Neural crest cell (in vitro differentiated cells): ENCODE data around the gene NEIL1. TPM values are rescaled to one million over a fixed set of nuclear protein-coding genes. Genes with fewer than 3 reads are reported as not detected.
A peak's percentile ranks its signal among the peaks of the same experiment; 100 is the strongest.
"Not testable (repeated sequence)": the region's sequence is repeated elsewhere in the genome, so short reads cannot be mapped to it uniquely, and the experiment has no call there.

Experiments
- DNase-seq: peaks from one replicate; pipeline ENCODE4 v3.0.0; 2021; ENCODE audit warnings: low read depth, mixed read lengths, low spot score
- H3K27ac Mint-ChIP-seq: one replicate; pipeline ENCODE4 v1.8.0; 2021; ENCODE audit warnings: mild to moderate bottlenecking, mixed read lengths; ENCODE audit not compliant: unreplicated experiment
- H3K27me3 Mint-ChIP-seq: 2 replicates; pipeline ENCODE4 v1.8.0; 2021; ENCODE audit warnings: low read depth, mild to moderate bottlenecking, mixed read lengths
- H3K36me3 Mint-ChIP-seq: 2 replicates; pipeline ENCODE4 v1.8.0; 2021; ENCODE audit warnings: low read depth, mild to moderate bottlenecking, mixed read lengths
- H3K4me1 Mint-ChIP-seq: 2 replicates; pipeline ENCODE4 v1.8.0; 2021; ENCODE audit warnings: mixed read lengths
- H3K4me3 Mint-ChIP-seq: one replicate; pipeline ENCODE4 v1.8.0; 2021; ENCODE audit warnings: mild to moderate bottlenecking, mixed read lengths
- H3K9me3 Mint-ChIP-seq: 2 replicates; pipeline ENCODE4 v1.8.0; 2021; ENCODE audit warnings: mixed read lengths
- CTCF ChIP-seq: fragments of 200-600 bp; sonication (generic); conservative IDR thresholded peaks from 2 replicates; pipeline ENCODE4 v1.5.0; 2021; ENCODE audit warnings: antibody characterized with exemption, mild to moderate bottlenecking
- total RNA-seq: library from RNA; stranded (reverse); gene quantifications from 2 replicates; pipeline ENCODE4 v1.2.1, GENCODE V29; 2021

The NEIL1 gene
- total RNA-seq, 1 donor from 2014 or later = 20.4 TPM

- H3K9me3 Mint-ChIP-seq = no peaks in the 10 kb centered on the region
- no peak for DNase-seq
- H3K27me3 Mint-ChIP-seq = peaks cover 5% of the 10 kb centered on the region
- TF ChIP-seq CTCF = no peak
- peaks cover 19% of the 10 kb centered on the region for H3K4me1 Mint-ChIP-seq
- peak overlapping the region; percentile 75 for H3K4me3 Mint-ChIP-seq
- H3K36me3 Mint-ChIP-seq = no peaks in the 10 kb centered on the region
- no peak overlapping the region for H3K27ac Mint-ChIP-seq
These were observed 7.2 kb upstream of the NEIL1 start for GRCh38 chr15:75339531-75340240.

GRCh38 chr15:75342221-75342620 lies 4.6 kb upstream of the NEIL1 start:
- no peak overlapping the region for H3K4me3 Mint-ChIP-seq
- H3K27ac Mint-ChIP-seq = no peak overlapping the region
- peaks cover 16% of the 10 kb centered on the region for H3K27me3 Mint-ChIP-seq
- peaks cover 6% of the 10 kb centered on the region for H3K4me1 Mint-ChIP-seq
- DNase-seq = no peak
- no peaks in the 10 kb centered on the region for H3K36me3 Mint-ChIP-seq
- H3K9me3 Mint-ChIP-seq = no peaks in the 10 kb centered on the region
- no peak for TF ChIP-seq CTCF

- H3K27ac Mint-ChIP-seq, H3K9me3 Mint-ChIP-seq, DNase-seq, H3K36me3 Mint-ChIP-seq: not testable (repeated sequence)
- Mint-ChIP-seq H3K4me3 (peak overlapping the region; percentile 81), H3K27me3 (peaks cover 24% of the 10 kb centered on the region), H3K4me1 (peaks cover 11% of the 10 kb centered on the region)
These were observed 2.9 kb upstream of the NEIL1 start for GRCh38 chr15:75343953-75344352.

GRCh38 chr15:75347222-75348033 lies 589 bp downstream of the NEIL1 start:
- Mint-ChIP-seq H3K27me3 (peaks cover 26% of the 10 kb centered on the region), H3K27ac (no peak overlapping the region), H3K4me1 (peaks cover 11% of the 10 kb centered on the region), H3K4me3 (peak overlapping the region; percentile 89), H3K9me3 (no peaks in the 10 kb centered on the region), H3K36me3 (no peaks in the 10 kb centered on the region)
- DNase-seq = peak; percentile 48
- no peak for TF ChIP-seq CTCF

- Mint-ChIP-seq H3K4me1 (peaks cover 11% of the 10 kb centered on the region), H3K9me3 (no peaks in the 10 kb centered on the region), H3K4me3 (peak overlapping the region; percentile 89), H3K27ac (no peak overlapping the region), H3K36me3 (no peaks in the 10 kb centered on the region), H3K27me3 (peaks cover 26% of the 10 kb centered on the region)
- TF ChIP-seq CTCF = no peak
- no peak for DNase-seq
These were observed 1.3 kb downstream of the NEIL1 start for GRCh38 chr15:75348034-75348561.
